GM12801 (cell line): ENCODE measurements around the gene PSENEN.

ENCODE experiments used
- CTCF ChIP-seq: IDR thresholded peaks from one replicate; pipeline ENCODE4 v1.5.1; 2011; ENCODE audit warnings: control low read depth; ENCODE audit not compliant: insufficient read length; ENCODE audit errors: extremely low read depth

The PSENEN gene

GRCh38 chr19:35727053-35727955 is 18.1 kb upstream of the PSENEN start:
- no peak for TF ChIP-seq CTCF

- TF ChIP-seq CTCF: no peak
Observed at GRCh38 chr19:35727956-35728706, 17.3 kb upstream of the PSENEN start.

GRCh38 chr19:35729021-35729420 is 16.4 kb upstream of the PSENEN start:
- TF ChIP-seq CTCF: no peak

DNA sequence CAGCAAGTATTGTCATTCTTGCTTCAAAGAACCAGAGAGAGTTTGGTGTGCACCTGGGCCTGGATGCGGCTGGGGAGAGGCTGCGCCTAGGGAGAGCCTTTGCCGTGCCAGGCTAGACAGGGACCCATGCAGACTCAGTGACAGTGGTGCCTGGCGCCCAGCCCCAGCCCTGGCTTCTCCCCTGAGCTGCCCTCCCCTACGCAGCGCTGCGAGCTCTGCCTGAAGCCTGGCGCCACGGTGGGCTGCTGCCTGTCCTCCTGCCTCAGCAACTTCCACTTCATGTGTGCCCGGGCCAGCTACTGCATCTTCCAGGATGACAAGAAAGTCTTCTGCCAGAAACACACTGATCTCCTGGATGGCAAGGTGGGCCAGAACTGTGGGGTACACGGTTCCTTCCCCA is 15.7 kb upstream of the PSENEN start:
- TF ChIP-seq CTCF: no peak

GRCh38 chr19:35730326-35730725 is 15.1 kb upstream of the PSENEN start:
- TF ChIP-seq CTCF: no peak

DNA sequence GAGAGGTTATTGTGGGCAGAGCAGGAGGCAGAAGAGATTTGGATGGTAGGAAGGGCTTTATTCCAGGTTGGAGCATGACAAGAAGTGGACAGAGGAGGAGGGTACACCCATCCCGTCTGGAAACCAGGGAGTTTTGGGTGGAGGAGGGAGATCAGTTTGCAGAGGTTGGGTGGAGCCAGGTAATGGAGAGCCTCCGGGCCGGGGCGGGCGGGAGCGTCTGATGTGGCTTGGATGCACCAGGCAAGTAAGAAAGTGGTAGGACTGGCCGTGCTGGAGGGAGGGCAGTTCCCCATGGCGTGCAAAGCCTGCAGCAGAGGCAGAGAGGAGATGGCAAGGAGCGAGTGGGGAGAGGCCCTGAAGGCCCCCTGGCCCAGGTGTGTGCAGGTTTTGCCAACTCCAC is 14.1 kb upstream of the PSENEN start:
- TF ChIP-seq CTCF: no peak

GRCh38 chr19:35731779-35732405 is 13.6 kb upstream of the PSENEN start:
- TF ChIP-seq CTCF: no peak
